GM19099 (cell line): ENCODE data around the gene LRMDA.

Experiments
- POLR2A ChIP-seq: IDR thresholded peaks from 3 replicates; pipeline ENCODE4 v1.6.1; 2011; ENCODE audit warnings: low read depth; ENCODE audit not compliant: insufficient read length; ENCODE audit errors: extremely low read depth

LRMDA gene

GRCh38 chr10:76552091-76552873 is 1120.9 kb downstream of the LRMDA start:
- no peak for TF ChIP-seq POLR2A

- TF ChIP-seq POLR2A = no peak
These were observed 1122.0 kb downstream of the LRMDA start for GRCh38 chr10:76553263-76554032.

DNA sequence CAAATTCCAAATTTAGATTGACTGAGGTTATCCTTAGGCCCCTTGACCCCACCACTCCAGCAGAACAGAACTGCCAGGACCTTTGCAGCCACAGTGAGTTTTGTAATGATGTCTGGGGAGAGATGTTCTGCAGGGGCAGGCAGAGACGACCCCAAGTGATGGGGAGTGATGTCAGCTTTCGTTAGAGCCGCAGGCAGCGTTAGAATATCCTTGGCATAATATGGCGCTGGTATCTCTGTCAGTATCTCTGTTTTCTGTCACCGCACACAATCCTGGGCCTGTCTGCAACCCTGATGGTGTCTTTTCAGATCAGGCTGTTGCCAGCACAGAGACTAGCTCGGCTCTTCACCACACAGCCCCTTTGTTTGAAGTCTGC is 1122.6 kb downstream of the LRMDA start:
- no peak for TF ChIP-seq POLR2A

DNA sequence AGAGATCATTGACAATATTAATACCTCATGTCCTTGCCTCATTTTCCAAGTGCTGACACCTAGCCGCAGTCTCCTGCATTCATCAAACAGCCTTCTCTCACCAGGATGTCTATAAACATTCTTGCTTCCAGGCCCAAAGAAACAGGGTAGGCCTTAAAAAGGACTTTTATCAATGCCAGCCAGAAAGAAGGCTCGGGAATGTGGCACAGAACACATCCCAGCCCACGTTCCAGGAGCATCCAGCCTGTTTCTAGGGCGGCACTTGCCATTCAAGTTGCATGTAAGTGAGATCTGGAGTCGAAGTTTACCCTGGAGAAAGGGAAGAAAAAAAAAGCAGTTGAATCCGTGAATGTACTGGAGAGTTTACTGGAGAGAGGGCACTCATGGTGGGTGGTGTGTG is 1123.1 kb downstream of the LRMDA start:
- TF ChIP-seq POLR2A = no peak

- no peak for TF ChIP-seq POLR2A
These were observed 1123.7 kb downstream of the LRMDA start for GRCh38 chr10:76555067-76555670.

DNA sequence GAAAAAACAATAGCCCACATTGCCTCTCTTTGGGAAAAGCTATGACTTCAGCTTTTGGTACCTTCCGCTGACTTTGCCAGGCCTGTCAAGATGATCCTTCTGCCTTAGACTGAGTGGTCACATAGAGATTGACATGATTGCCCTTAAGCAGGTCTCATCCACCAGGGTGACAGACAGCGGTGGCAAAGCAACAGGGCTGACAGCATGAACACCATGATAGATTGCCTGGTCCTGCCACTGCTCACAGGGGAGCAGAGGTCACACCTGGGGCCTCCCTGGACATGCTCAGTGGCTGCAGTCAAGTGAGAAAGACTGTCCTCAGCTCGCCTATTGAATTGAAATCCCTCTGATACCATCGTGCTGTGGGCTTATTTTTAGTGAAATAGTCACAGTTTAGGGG is 1125.9 kb downstream of the LRMDA start:
- TF ChIP-seq POLR2A = no peak

- TF ChIP-seq POLR2A = no peak
These were observed 1127.2 kb downstream of the LRMDA start for GRCh38 chr10:76558586-76558985.

- TF ChIP-seq POLR2A = no peak
These were observed 1127.8 kb downstream of the LRMDA start for GRCh38 chr10:76558996-76559891.

DNA sequence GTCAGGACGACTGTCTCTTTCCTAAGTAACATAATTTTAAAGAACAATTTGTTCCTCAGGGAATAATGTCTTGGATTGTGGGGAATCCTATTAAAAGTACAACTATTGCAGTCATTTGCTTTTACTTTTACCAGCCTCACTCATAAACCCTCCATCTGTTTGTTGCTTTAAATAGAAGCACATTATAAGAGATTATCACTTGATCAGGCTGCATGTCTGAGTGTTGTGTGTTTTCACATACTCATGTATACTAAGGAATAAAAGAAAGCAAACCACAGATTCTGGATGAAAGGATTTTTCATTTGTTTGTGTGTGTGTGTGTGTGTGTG is 1128.4 kb downstream of the LRMDA start:
- TF ChIP-seq POLR2A = no peak

DNA sequence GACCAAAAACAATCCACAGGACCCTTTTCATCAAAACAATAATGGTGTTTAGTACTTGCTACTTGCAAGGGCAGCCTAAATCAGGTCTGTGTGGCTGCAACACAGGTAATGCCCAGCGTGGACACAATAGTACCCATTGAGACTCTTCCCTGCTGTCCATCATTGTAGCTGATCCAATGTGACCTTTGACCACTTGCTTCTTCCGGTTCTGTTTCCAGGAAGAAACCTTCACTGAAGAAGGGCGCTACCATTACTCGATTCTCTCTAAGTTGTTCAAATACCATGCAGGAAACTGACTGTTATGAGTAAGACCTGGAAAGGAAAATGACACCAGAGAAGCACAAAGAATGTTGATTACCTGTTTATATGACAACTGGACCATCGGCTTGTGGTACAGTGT is 1128.9 kb downstream of the LRMDA start:
- no peak for TF ChIP-seq POLR2A

DNA sequence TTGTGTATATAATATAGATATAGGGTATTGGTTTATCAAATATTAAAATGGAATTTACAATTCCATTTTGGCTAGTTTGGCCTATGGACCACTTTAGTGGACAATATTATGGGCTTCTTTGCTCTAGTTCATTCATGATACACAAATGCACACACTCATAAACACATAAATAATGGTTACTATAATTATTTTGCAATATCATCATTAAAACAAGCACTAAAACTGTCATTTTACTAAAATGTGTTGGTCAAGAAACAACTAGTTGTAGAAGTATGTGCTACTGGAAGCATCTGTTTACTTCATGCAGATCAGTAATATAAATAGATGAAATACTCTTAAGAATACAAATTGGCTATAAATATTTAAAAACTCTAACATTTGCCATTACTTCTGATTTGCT is 1131.9 kb downstream of the LRMDA start:
- no peak for TF ChIP-seq POLR2A

- TF ChIP-seq POLR2A = no peak
These were observed 1140.6 kb downstream of the LRMDA start for GRCh38 chr10:76572021-76572420.

DNA sequence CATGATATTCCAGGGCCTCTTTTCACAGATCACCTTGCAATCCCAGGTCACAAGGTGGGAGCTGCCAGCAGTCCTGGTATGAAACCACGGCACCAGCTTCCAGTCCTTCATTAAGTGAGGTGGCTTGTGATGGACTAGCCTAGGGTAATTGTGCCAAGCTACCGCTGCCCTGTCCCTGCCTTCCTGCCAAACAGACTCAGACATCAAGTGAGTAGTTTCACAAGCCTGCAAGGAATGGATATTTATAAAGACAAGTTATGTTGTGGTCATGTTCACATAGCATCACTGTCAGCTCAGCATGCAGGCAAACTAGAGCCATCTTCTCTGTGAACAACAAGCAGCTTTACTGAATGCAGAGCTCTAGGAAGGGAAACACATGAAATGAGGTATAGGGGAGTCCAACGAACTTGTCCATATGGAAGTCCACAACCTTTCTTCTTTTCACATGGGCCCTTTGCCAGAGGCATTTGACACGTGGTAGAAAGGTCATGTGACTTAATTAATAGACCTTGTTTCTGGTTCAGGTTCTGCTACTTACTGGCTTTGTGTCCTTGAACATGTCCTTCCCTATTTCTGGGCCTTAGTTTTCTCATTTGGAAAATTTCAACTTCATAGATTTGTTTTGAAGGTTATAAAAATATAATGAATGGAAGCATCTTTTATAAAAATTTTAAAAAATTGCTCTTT is 1145.0 kb downstream of the LRMDA start:
- no peak for TF ChIP-seq POLR2A

DNA sequence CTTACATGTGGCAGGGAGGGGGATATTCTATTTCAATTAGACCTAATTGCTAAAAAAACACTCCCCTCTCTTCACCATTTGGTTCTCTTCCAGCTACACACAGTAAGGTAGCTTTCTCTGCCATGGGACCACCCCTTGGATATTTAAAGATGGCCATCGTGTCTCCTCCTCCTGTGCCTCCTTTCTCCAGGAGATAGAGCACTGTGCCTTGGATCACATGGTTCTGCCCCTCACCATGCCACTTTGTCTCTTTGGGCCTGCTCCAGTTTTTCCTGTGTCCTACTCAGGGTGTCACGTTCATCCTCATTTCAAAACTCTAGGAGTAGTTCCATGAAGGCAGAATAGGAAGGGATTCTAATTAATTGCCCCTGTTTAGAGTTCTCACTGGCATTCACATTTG is 1146.0 kb downstream of the LRMDA start:
- no peak for TF ChIP-seq POLR2A
